Hepatocyte (in vitro differentiated cells): ENCODE results near the gene CDC42SE2.

Source experiments
- EZH2 ChIP-seq: fragments of 200-600 bp; sonication (generic); IDR thresholded peaks from 2 replicates; pipeline ENCODE4 v1.6.1; 2016; ENCODE audit warnings: antibody characterized with exemption, mild to moderate bottlenecking, borderline replicate concordance
- EZH2phosphoT487 ChIP-seq: fragments of 200-600 bp; sonication (generic); IDR thresholded peaks from one replicate; pipeline ENCODE4 v1.6.1; 2018; ENCODE audit warnings: antibody characterized with exemption, mild to moderate bottlenecking, low read depth, moderate library complexity; ENCODE audit not compliant: unreplicated experiment, severe bottlenecking
- TF ChIP-seq, protein P1 (sequence below): fragments of 200-600 bp; sonication (generic); IDR thresholded peaks from 2 replicates; pipeline ENCODE4 v1.5.1; 2016; ENCODE audit warnings: antibody characterized with exemption, mild to moderate bottlenecking; ENCODE audit not compliant: poor library complexity

DNA sequence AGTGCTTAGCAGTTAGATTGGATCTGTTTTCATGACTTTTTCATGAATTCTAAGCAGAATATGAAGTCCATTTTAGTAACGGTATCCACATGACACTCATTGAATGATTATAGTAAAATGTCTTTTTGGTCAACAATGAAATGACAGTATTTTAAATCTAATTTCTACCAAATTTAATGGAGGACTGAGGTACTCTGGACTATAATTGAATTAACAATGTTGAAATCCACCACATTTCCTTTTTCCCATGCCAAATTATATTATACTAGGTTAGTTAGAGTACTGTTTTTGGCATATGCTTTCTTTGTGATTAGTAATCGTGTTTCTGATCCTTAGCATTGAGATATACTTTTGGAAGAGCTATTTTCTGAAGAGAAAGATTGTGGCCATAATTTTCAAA is 40.6 kb downstream of the CDC42SE2 start:
- TF ChIP-seq, protein P1, sequence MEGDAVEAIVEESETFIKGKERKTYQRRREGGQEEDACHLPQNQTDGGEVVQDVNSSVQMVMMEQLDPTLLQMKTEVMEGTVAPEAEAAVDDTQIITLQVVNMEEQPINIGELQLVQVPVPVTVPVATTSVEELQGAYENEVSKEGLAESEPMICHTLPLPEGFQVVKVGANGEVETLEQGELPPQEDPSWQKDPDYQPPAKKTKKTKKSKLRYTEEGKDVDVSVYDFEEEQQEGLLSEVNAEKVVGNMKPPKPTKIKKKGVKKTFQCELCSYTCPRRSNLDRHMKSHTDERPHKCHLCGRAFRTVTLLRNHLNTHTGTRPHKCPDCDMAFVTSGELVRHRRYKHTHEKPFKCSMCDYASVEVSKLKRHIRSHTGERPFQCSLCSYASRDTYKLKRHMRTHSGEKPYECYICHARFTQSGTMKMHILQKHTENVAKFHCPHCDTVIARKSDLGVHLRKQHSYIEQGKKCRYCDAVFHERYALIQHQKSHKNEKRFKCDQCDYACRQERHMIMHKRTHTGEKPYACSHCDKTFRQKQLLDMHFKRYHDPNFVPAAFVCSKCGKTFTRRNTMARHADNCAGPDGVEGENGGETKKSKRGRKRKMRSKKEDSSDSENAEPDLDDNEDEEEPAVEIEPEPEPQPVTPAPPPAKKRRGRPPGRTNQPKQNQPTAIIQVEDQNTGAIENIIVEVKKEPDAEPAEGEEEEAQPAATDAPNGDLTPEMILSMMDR: no peak
- no peak for TF ChIP-seq EZH2
- TF ChIP-seq EZH2phosphoT487: no peak
